Chondrocyte (in vitro differentiated cells): Measurements from ENCODE around the gene NCLN. TPM values are rescaled to one million over a fixed set of nuclear protein-coding genes. Genes with fewer than 3 reads are reported as not detected.

Source experiments
- DNase-seq: peaks from one replicate; pipeline ENCODE4 v3.0.0; 2021; ENCODE audit warnings: mixed read lengths, low spot score
- H3K27ac Mint-ChIP-seq: one replicate; pipeline ENCODE4 v1.8.0; 2021; ENCODE audit warnings: mild to moderate bottlenecking, moderate library complexity, mixed read lengths; ENCODE audit not compliant: unreplicated experiment
- H3K27me3 Mint-ChIP-seq: 2 replicates; pipeline ENCODE4 v1.8.0; 2021; ENCODE audit warnings: low read depth, mixed read lengths
- H3K36me3 Mint-ChIP-seq: 2 replicates; pipeline ENCODE4 v1.8.0; 2021; ENCODE audit warnings: low read depth, mixed read lengths
- H3K4me1 Mint-ChIP-seq: 2 replicates; pipeline ENCODE4 v1.8.0; 2021; ENCODE audit warnings: low read depth, mild to moderate bottlenecking, mixed read lengths
- H3K4me3 Mint-ChIP-seq: one replicate; pipeline ENCODE4 v1.8.0; 2021; ENCODE audit warnings: mild to moderate bottlenecking, moderate library complexity, mixed read lengths; ENCODE audit not compliant: unreplicated experiment
- H3K9me3 Mint-ChIP-seq: 2 replicates; pipeline ENCODE4 v1.8.0; 2021; ENCODE audit warnings: low read depth, mixed read lengths
- CTCF ChIP-seq: fragments of 200-600 bp; sonication (generic); IDR thresholded peaks from 2 replicates; pipeline ENCODE4 v1.5.0; 2021; ENCODE audit warnings: antibody characterized with exemption, mild to moderate bottlenecking, moderate library complexity
- total RNA-seq: library from RNA; stranded (reverse); gene quantifications from 3 replicates; pipeline ENCODE4 v1.2.1, GENCODE V29; 2021

The NCLN gene
- total RNA-seq, 1 donor from 2014 or later, result 80.7 TPM

GRCh38 chr19:3204646-3205275 lies 19.0 kb downstream of the NCLN start:
- no peak for TF ChIP-seq CTCF
- Mint-ChIP-seq H3K4me1 (no peaks in the 10 kb centered on the region), H3K9me3 (no peaks in the 10 kb centered on the region), H3K27me3 (no peaks in the 10 kb centered on the region), H3K36me3 (peaks cover 3% of the 10 kb centered on the region), H3K4me3 (no peak overlapping the region), H3K27ac (no peak overlapping the region)
- peak; percentile 91 for DNase-seq

- TF ChIP-seq CTCF, result no peak
- Mint-ChIP-seq H3K9me3 (no peaks in the 10 kb centered on the region), H3K4me1 (no peaks in the 10 kb centered on the region), H3K27ac (no peak overlapping the region), H3K36me3 (peaks cover 3% of the 10 kb centered on the region), H3K4me3 (no peak overlapping the region), H3K27me3 (no peaks in the 10 kb centered on the region)
- DNase-seq, result no peak
Measured at GRCh38 chr19:3206216-3206953, 20.7 kb downstream of the NCLN start.

GRCh38 chr19:3207461-3208242 lies 21.9 kb downstream of the NCLN start:
- Mint-ChIP-seq H3K9me3 (no peaks in the 10 kb centered on the region), H3K27ac (no peak overlapping the region), H3K27me3 (no peaks in the 10 kb centered on the region), H3K36me3 (peaks cover 3% of the 10 kb centered on the region), H3K4me3 (no peak overlapping the region), H3K4me1 (no peaks in the 10 kb centered on the region)
- DNase-seq, result no peak
- no peak for TF ChIP-seq CTCF

- no peaks in the 10 kb centered on the region for H3K27me3 Mint-ChIP-seq
- DNase-seq, result no peak
- no peaks in the 10 kb centered on the region for H3K4me1 Mint-ChIP-seq
- no peak overlapping the region for H3K27ac Mint-ChIP-seq
- H3K36me3 Mint-ChIP-seq, result peaks cover 3% of the 10 kb centered on the region
- no peaks in the 10 kb centered on the region for H3K9me3 Mint-ChIP-seq
- H3K4me3 Mint-ChIP-seq, result no peak overlapping the region
- no peak for TF ChIP-seq CTCF
Measured at GRCh38 chr19:3208317-3209207, 22.8 kb downstream of the NCLN start.
